ENCODE results near the gene HHIPL1. TPM values are rescaled to one million over a fixed set of nuclear protein-coding genes. Genes with fewer than 3 reads are reported as not detected.

HHIPL1 gene
- total RNA-seq, 2 experiments from 2014 or later = 0.29 to 0.38 TPM

- DNase-seq = no peak
- intact Hi-C loops (cut with micrococcal nuclease) = loop anchor here (10.0 kb wide), 1 partner anchor 462 kb away; the partner anchor contains the start of gene EVL
- no peaks in the 10 kb centered on the region for H3K27me3 Mint-ChIP-seq
- ChIA-PET POLR2A (interaction anchor here (1.0 to 1.9 kb wide), 2 partner anchors 8 to 122 kb away, joined by 7 to 12 read pairs; partner anchors contain the start of genes CCNK and SETD3), CTCF (interaction anchor here (1.1 to 1.3 kb wide), 2 partner anchors 8 to 9 kb away, joined by 3 to 8 read pairs; no protein-coding TSS in a partner anchor)
- peak overlapping the region; percentile 55 for H3K4me3 Mint-ChIP-seq
- no peaks in the 10 kb centered on the region for H3K9me3 Mint-ChIP-seq
- H3K36me3 Mint-ChIP-seq = no peaks in the 10 kb centered on the region
- no peak overlapping the region for H3K27ac Mint-ChIP-seq
- H3K4me1 Mint-ChIP-seq (ENCODE audit: low read depth) = peaks cover 26% of the 10 kb centered on the region
Observed at GRCh38 chr14:99602788-99603415, 42.0 kb upstream of the HHIPL1 start.

DNA sequence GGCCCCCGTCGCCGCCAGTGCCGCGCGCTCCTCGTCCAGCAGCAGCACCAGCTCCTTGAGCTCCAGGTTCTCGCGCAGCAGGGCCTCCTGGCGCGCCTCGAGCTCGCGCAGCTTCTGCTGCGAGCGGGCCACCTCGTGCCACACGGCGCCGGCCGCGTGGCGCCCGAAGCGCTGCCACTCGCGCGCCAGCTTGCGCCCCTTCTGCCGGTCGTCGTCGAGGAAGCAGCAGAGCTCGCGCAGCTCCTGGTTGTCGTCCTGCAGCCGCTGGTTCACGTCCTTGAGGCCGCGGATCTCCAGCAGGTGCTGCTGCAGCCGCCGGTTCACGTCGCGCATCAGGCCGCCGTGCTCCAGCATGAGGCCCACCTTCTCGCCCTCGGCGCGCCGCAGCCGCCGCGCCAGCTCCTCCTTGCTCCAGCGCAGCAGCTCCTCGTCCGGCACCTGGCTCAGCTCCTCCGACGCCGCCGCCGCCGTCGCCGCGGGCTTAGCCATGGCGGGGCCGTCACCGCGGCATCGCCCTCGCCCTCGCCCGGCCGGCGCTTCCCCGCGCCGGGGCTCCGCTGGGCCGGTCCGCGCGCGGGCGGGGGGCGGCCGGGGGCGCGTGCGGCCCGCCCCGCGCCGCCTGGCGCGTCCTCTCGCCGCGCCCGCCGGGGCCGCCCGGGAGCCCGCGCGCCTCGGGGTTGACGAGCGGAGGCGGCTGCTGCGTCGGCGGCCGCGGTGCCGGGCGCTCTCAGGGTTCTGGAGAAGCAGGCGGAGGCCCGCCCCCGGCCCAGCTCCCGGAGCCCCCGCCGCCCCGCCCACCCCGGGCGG, 41.3 kb upstream of the HHIPL1 start, which contains the start of gene CCDC85C:
TSS of gene CCDC85C (minus strand) at position 737 of the 807 bp plus-strand sequence. CDS start at position 489, 248 bp downstream.
- POLR2A ChIA-PET = interaction anchor here (0.6 to 2.8 kb wide), 4 partner anchors 9 to 123 kb away, joined by 3 to 12 read pairs (median 8); partner anchors contain the start of genes CCNK, CYP46A1 and SETD3
- peak within 1 kb of the TSS; percentile 79 for H3K27ac Mint-ChIP-seq
- CTCF ChIA-PET = interaction anchor here (0.9 to 1.5 kb wide), 4 partner anchors 9 to 80 kb away, joined by 3 to 8 read pairs (median 4); partner anchors contain the start of gene CYP46A1
- H3K4me3 Mint-ChIP-seq = peak within 1 kb of the TSS; percentile 90
- DNase-seq = peak; percentile 67
- intact Hi-C loops (cut with micrococcal nuclease) = loop anchor here (1.0 to 10.0 kb wide), 3 partner anchors 79 to 461 kb away; partner anchors contain the start of genes CCNK and EVL
- no peaks in the 10 kb centered on the region for H3K27me3 Mint-ChIP-seq
- H3K9me3 Mint-ChIP-seq = no peaks in the 10 kb centered on the region
- peaks cover 26% of the 10 kb centered on the region for H3K4me1 Mint-ChIP-seq (ENCODE audit: low read depth)
- no peaks in the 10 kb centered on the region for H3K36me3 Mint-ChIP-seq

GRCh38 chr14:99604278-99604765, 40.6 kb upstream of the HHIPL1 start:
- peak; percentile 95 for DNase-seq
- Mint-ChIP-seq H3K27me3 (no peaks in the 10 kb centered on the region), H3K4me3 (peak overlapping the region; percentile 90), H3K27ac (peak overlapping the region; percentile 79), H3K9me3 (no peaks in the 10 kb centered on the region), H3K4me1 (ENCODE audit: low read depth) (peaks cover 26% of the 10 kb centered on the region), H3K36me3 (no peaks in the 10 kb centered on the region)
- CTCF ChIA-PET = interaction anchor here (0.9 to 1.9 kb wide), 5 partner anchors 9 to 80 kb away, joined by 3 to 8 read pairs (median 5); partner anchors contain the start of gene CYP46A1
- intact Hi-C loops (cut with micrococcal nuclease) = loop anchor here (1.0 to 10.0 kb wide), 3 partner anchors 78 to 460 kb away; partner anchors contain the start of genes CCNK and EVL
- POLR2A ChIA-PET = interaction anchor here (1.0 to 2.8 kb wide), 4 partner anchors 9 to 124 kb away, joined by 3 to 13 read pairs (median 8); partner anchors contain the start of genes CCNK, CYP46A1 and SETD3

DNA sequence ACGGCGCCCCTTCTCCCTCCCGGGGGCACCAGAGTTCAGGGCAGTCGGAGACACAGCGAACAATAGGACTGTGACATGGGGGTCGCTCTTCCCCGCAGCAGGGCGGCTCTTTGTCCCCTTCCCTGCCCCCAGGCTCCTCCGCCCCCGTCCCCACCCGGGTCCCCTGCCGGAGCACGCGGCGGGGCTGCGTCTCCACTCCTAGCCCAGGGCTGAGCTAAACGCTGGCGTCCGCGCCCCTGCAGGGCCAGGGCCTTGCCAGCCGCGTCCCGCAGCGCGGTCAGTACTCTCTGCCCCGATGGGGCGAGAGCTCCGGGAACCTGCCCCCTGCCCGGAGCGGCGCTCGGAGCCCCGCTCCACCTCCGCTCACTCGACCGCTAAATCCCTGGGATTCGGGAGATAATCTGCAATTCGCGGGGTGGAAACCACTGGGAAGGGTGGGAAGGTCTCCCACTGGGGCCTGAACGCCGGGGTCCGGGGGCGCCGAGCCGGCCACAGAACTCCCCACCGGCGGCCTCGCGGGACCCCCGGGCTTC, 40.1 kb upstream of the HHIPL1 start:
- ChIA-PET CTCF (interaction anchor here (0.9 to 1.9 kb wide), 6 partner anchors 10 to 79 kb away, joined by 3 to 6 read pairs (median 4); partner anchors contain the start of gene CYP46A1), POLR2A (interaction anchor here (1.0 to 2.8 kb wide), 5 partner anchors 10 to 124 kb away, joined by 3 to 13 read pairs (median 8); partner anchors contain the start of genes CCNK, CYP46A1 and SETD3)
- H3K4me1 Mint-ChIP-seq (ENCODE audit: low read depth) = peaks cover 26% of the 10 kb centered on the region
- H3K36me3 Mint-ChIP-seq = no peaks in the 10 kb centered on the region
- peak overlapping the region; percentile 79 for H3K27ac Mint-ChIP-seq
- no peaks in the 10 kb centered on the region for H3K27me3 Mint-ChIP-seq
- H3K4me3 Mint-ChIP-seq = peak overlapping the region; percentile 90
- no peaks in the 10 kb centered on the region for H3K9me3 Mint-ChIP-seq
- intact Hi-C loops (cut with micrococcal nuclease) = loop anchor here (1.0 to 10.0 kb wide), 4 partner anchors 10 to 460 kb away; partner anchors contain the start of genes CCNK and EVL
- DNase-seq = peak; percentile 50

- ChIA-PET CTCF (interaction anchor here (0.9 to 1.9 kb wide), 6 partner anchors 11 to 79 kb away, joined by 3 to 6 read pairs (median 4); partner anchors contain the start of gene CYP46A1), POLR2A (interaction anchor here (0.8 to 2.8 kb wide), 6 partner anchors 10 to 1436 kb away, joined by 3 to 13 read pairs (median 5); partner anchors contain the start of genes CCNK, CYP46A1 and SETD3)
- Mint-ChIP-seq H3K36me3 (no peaks in the 10 kb centered on the region), H3K9me3 (no peaks in the 10 kb centered on the region), H3K27me3 (no peaks in the 10 kb centered on the region), H3K4me3 (peak overlapping the region; percentile 90), H3K27ac (peak overlapping the region; percentile 79), H3K4me1 (ENCODE audit: low read depth) (peaks cover 23% of the 10 kb centered on the region)
- intact Hi-C loops (cut with micrococcal nuclease) = loop anchor here (1.0 to 10.0 kb wide), 3 partner anchors 10 to 459 kb away; partner anchors contain the start of gene EVL
- peak; percentile 88 for DNase-seq
Observed at GRCh38 chr14:99605299-99605961, 39.5 kb upstream of the HHIPL1 start.

- ChIA-PET POLR2A (interaction anchor here (1.2 to 1.6 kb wide), 2 partner anchors 11 to 18 kb away, joined by 3 to 7 read pairs; no protein-coding TSS in a partner anchor), CTCF (interaction anchor here (1.5 to 2.6 kb wide), 3 partner anchors 10 to 22 kb away, joined by 5 to 9 read pairs (median 5); no protein-coding TSS in a partner anchor)
- Mint-ChIP-seq H3K4me1 (ENCODE audit: low read depth) (peaks cover 20% of the 10 kb centered on the region), H3K27me3 (no peaks in the 10 kb centered on the region), H3K27ac (no peak overlapping the region), H3K4me3 (no peak overlapping the region), H3K36me3 (no peaks in the 10 kb centered on the region), H3K9me3 (no peaks in the 10 kb centered on the region)
- DNase-seq = no peak
- intact Hi-C loops (cut with micrococcal nuclease) = loop anchor here (10.0 kb wide), 1 partner anchor 458 kb away; the partner anchor contains the start of gene EVL
Observed at GRCh38 chr14:99606359-99606758, 38.6 kb upstream of the HHIPL1 start.

DNA sequence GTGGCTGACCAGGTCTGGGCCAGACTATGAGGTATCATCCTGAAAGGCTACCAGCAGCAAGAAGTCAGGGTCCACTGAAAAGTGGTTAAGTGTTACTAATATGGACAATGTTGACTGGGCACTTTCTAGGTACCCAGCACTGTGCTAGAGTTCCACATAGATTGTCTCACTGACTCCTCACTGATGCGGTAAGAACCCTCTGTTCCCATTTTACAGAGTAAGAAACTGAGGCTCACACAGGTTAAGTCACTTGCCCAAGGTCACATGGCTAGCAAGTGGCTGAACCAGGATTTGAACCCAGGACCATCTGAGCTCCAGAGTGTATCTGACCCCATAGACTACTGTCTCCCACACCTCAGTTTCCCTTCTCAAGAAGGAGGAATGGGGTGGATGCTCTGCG, 36.3 kb upstream of the HHIPL1 start:
- Mint-ChIP-seq H3K27ac (no peak overlapping the region), H3K4me1 (ENCODE audit: low read depth) (peaks cover 5% of the 10 kb centered on the region), H3K4me3 (no peak overlapping the region), H3K9me3 (no peaks in the 10 kb centered on the region), H3K27me3 (no peaks in the 10 kb centered on the region), H3K36me3 (no peaks in the 10 kb centered on the region)
- ChIA-PET POLR2A (no interaction called here), CTCF (interaction anchor here (0.9 to 2.6 kb wide), 2 partner anchors 20 to 113 kb away, joined by 3 to 9 read pairs; no protein-coding TSS in a partner anchor)
- DNase-seq = no peak
- intact Hi-C loops (cut with micrococcal nuclease) = loop anchor here (10.0 kb wide), 1 partner anchor 456 kb away; the partner anchor contains the start of gene EVL

- Mint-ChIP-seq H3K9me3 (no peaks in the 10 kb centered on the region), H3K4me3 (no peak overlapping the region), H3K27ac (no peak overlapping the region), H3K4me1 (ENCODE audit: low read depth) (peaks cover 5% of the 10 kb centered on the region), H3K27me3 (peaks cover 2% of the 10 kb centered on the region), H3K36me3 (no peaks in the 10 kb centered on the region)
- peak; percentile 27 for DNase-seq
- intact Hi-C loops (cut with micrococcal nuclease) = loop anchor here (10.0 kb wide), 1 partner anchor 455 kb away; the partner anchor contains the start of gene EVL
- ChIA-PET CTCF (interaction anchor here (0.9 to 2.6 kb wide), 3 partner anchors 15 to 114 kb away, joined by 3 to 9 read pairs (median 4); no protein-coding TSS in a partner anchor), POLR2A (no interaction called here)
Observed at GRCh38 chr14:99609245-99610170, 35.4 kb upstream of the HHIPL1 start.

DNA sequence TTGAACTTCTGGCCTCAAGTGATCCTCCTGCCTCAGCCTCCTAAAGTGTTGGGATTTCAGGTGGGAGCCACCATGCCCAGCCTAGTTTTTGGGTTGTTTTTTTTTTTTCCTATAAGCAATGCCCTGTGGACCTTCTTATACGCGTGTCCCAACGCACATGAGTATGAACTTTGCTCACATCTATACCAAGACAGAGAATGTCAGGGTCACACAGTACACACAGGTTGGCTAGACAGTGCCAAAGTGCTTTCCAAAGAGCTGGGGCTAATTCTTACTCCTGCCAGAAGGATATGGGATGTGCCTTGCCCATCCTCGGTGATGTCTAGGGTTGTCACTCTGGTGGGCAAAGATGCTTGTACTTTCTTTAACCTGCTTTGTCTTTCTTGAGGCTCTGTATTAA, 33.3 kb upstream of the HHIPL1 start:
- Mint-ChIP-seq H3K27me3 (peaks cover 8% of the 10 kb centered on the region), H3K4me1 (ENCODE audit: low read depth) (no peaks in the 10 kb centered on the region), H3K36me3 (no peaks in the 10 kb centered on the region), H3K9me3 (no peaks in the 10 kb centered on the region), H3K27ac (no peak overlapping the region), H3K4me3 (no peak overlapping the region)
- CTCF ChIA-PET = no interaction called here
- POLR2A ChIA-PET = no interaction called here
- no peak for DNase-seq
- intact Hi-C loops (cut with micrococcal nuclease) = no loop called here
